GM19324 (cell line): ENCODE data around the gene MAU2.

Experiments used
- ATAC-seq: cut with Tn5 transposase; IDR thresholded peaks from one replicate; pipeline ENCODE4 v1.9.1; 2021; ENCODE audit warnings: mild to moderate bottlenecking, moderate library complexity; ENCODE audit not compliant: unreplicated experiment, low FRiP score

The MAU2 gene

GRCh38 chr19:19305066-19305465 lies 15.6 kb upstream of the MAU2 start:
- no peak for ATAC-seq

- no peak for ATAC-seq
These were observed 14.9 kb upstream of the MAU2 start for GRCh38 chr19:19305696-19306095.

- ATAC-seq: no peak
These were observed 14.4 kb upstream of the MAU2 start for GRCh38 chr19:19306191-19306590.

GRCh38 chr19:19308373-19308772 lies 12.3 kb upstream of the MAU2 start:
- ATAC-seq: no peak

DNA sequence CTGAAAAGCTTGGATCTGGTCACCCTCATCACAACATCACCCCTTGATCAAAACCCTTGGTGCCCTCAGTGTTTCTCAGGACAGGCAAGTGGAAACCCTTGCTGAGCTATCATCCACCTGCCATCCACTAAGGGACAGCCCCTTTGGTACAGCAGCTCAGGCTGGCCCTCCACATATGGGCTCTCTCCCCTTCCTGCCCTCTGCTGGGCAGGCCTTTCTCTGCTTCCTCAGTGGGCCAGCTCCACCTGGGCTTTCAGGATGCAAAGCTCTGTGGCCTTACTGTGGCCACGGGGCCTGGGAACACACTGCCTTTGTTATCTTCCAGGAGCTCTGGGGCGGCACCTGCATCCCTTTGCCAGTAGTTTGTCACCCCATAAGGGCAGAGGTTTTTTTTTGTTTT lies 5.2 kb upstream of the MAU2 start:
- ATAC-seq: no peak

- no peak for ATAC-seq
These were observed 4.5 kb upstream of the MAU2 start for GRCh38 chr19:19316082-19316481.

DNA sequence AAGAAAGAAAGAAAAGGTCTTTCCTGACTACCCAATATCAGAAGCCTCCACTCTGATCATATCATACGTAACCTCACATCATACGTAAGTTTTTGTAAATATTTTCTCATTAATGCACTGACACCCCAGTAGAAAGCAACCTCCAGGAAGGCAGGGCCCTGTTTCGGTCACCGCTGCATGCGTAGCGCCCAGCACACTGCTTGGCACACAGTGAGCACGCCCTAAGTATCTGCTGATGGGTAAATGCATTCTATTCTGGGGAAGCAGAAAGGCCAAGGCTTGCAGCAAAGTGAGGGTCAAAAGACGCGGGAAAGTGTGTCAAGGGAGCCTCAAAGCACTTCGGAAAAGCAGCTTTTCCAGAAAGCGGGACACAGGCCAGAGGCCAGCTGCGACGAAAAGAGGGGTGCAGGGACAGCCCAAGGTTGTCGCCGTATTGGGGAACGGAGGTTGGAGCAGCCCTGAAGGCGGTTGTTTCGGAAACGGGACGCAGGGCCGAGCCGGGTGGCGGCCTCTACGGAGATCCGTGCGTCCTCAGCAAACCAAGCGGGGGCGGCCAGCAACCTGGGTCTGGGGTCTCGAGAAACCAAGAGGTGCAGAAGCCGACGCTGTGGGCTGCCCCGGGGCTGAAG lies 783 bp upstream of the MAU2 start:
- no peak for ATAC-seq

DNA sequence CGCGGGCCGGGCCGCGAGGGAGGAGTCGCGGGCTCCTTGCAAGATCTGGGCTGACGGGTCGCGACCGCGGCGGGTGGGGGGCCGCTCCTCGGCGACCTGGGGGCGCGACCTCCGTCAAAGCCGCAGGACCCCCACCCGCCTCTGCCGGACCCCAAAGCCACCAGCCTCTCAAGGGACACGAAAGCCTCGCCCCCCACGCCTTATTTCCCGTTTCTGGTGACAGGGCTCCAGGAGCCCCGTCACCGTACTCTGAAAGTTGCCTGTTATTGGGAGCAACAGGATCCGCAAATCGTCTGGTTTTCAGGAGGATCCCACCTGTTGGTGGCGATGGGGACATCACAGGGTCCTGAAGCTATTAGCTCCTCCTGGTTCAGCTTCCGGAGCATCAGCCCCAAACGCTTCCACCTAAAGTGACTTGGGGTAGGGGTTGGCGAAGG lies 530 bp downstream of the MAU2 start:
- ATAC-seq: peak; percentile 12

DNA sequence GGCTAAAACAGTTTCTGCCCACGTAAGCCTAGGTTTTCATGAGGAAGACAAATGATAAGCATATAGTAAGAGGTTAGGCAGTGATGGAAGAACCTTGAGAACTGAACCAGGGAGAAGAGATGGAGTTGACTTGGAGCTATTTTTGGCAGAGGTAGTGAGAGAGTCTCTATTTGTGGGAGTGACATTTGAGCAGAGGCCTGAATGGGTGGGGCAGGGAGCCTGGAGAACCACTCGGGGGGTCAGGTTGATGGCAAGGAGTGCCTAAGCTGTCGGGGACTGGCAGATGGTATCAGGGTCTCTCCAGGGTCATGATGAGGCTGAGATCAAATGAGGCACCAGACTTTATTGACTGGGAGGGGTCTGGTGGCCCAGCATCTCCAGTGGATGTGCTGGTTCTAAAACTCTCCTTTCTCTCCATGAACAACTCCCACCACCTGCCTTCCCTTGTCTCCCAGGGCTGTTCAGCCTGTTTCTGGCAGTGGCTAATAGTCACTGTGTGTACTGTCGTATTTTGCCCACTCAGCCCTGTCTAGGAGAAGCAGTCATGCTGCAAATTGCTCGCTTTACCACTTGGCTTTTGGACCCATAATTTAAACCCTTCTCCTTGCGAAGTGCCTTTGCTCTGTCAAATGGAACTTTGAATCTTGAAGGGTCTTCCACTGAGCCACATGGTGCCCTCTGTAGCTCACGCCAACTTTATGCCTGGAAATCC lies 3.6 kb downstream of the MAU2 start:
- no peak for ATAC-seq

- no peak for ATAC-seq
These were observed 7.0 kb downstream of the MAU2 start for GRCh38 chr19:19327672-19328071.

DNA sequence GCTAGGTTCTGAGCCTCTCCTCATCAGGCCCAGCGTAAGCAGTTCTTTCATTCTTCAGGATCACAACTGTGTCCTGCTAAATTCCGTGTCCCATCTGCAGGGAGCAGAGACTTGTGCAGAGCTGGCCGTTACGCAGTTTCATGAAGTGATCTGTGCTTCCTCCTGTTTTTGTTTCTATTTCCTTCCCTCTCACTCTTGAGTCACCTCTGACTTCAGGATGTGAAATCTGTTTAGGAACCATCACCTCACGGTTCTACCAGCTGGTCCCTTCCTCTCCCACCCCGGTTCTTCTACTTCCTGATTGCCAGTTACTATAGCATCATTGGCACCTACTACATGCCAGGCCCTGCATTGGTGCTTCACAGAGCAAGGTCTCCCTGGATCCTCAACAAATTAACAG lies 8.5 kb downstream of the MAU2 start:
- ATAC-seq: no peak

DNA sequence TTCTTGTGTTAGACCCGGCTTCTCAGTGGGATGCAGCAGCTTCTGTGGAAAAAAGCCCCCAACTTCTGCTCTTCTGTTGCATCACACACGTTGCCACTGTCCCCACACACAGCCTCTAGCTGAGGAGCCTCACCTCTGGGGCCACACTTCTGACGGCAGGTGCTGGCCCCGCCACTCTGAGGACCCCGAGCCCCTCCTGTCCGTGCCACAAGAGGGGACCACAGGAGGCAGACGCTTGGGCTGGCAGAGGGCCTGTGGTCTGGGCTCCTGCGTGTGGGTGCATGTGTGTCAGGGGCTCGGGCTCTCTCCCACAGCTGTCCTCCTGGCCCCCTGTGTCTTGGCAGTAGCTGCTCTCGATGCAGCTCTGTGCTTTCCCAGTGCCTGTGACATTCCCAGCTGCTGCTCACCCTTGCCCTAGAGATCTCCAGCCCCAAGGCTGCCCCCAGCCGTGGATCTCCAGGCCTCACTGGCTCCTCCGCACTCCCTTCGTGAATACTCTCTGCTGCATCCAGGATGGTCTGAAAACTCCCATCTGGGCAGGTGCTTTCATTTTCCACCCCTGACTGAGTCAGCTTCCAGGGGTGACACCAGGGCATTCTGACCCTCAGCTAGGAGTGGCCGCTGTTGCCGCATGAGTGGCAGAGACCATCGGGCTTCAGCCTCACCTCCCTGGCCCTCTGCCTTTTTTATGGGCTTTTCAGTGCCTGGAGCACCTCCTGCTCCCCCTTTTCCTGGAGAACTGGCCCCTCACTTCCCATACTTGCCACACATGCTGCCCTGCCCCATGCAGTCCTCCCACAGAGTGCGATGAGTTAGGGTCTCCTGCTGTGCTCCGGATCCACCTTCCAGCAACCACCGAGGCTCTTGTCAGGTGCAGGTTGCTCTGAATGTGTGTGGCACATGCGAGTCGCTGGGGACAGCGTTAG lies 13.7 kb downstream of the MAU2 start:
- no peak for ATAC-seq

GRCh38 chr19:19334989-19335344 lies 14.3 kb downstream of the MAU2 start:
- ATAC-seq: no peak

GRCh38 chr19:19335408-19336158 lies 15.0 kb downstream of the MAU2 start:
- no peak for ATAC-seq

DNA sequence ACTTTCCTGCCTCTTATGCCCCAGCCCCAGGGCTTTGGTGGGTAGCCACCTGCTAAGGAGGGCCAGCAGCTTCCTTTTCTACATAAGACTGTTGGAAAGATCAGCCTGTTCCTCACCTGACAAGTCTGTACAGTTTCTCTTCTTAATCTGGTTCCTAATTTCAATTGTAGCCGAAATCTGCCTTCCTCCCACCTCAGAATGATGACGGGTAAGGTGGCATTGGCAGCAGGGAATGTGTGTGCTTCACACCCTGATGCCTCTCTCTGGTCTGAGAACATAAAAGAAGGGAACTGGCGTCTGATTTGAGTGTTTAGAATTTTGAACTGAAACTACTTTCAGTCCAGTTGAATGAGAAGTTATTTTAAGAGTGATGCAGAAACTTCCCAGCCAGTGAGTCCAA lies 16.0 kb downstream of the MAU2 start:
- ATAC-seq: no peak

- no peak for ATAC-seq
These were observed 16.5 kb downstream of the MAU2 start for GRCh38 chr19:19337120-19337519.

DNA sequence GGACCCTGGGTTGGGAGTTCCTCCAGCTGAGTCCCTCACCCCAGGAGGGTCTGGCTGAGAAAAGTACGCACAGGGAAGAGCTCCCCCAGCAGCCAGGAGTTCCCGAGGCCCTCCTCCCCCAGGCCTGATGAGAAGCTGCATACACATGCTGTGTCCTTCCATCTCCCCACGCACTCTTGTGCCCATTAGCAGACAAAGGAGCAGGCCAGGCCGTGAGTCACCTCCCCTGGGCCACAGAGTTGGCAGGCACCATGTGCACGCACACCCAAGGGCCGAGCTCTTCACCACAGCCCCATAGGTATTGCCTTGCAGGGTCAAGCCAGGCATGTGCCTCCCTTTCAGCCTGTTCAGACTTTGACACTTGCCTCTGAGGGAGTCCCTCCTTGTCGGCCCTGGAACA lies 17.5 kb downstream of the MAU2 start:
- no peak for ATAC-seq

- ATAC-seq: no peak
These were observed 20.4 kb downstream of the MAU2 start for GRCh38 chr19:19341026-19341425.

GRCh38 chr19:19342086-19343015 lies 21.7 kb downstream of the MAU2 start:
- no peak for ATAC-seq

DNA sequence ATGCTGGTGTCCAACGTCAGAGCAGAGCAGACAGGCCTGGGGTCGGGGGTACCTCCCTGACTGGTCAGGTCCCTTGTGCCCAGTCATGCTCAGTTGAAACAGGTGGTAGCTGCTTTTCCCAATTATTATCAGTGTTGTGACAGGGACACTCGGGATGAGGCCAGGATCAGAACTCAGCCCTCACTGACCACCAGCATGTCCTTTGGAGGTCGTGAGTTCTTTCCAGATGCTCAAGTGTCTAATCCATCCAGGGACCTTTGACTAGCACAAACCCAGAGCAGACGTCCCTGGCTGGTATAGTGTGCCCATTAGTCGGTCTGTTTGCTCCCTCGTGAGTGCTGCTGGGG lies 22.4 kb downstream of the MAU2 start:
- ATAC-seq: no peak
